Measurements from ENCODE around the gene UTF1.

Gene UTF1

DNA sequence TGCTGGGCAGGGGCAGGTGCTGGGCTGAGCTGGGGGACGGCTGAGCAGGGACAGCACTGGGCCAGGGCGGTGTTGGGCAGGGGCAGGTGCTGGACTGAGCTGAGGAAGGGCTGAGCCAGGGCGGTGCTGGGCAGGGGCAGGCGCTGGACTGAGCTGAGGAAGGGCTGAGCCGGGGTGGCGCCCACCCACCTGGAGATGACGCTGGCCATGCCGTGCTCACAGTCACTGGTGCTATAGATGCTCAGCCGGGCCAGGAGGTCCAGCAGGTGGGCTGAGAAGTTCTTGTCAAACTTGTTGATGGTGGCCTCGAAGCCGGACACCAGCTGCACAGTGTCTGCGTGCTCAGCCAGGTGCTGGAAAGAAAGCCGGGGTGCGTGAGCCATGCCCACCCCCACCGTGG lies 51.1 kb downstream of the UTF1 start:
- no peak for DNase-seq

Measured in DMS53 (cell line).